ENCODE results near the gene FAM174B.

GRCh38 chr15:92638709-92639365 is 16.7 kb downstream of the FAM174B start:
- no peak for TF ChIP-seq EZH2 (IDR thresholded peaks at IDR 0.05; ENCODE audit: borderline replicate concordance, insufficient read depth, low read depth, low read length, poor library complexity, severe bottlenecking)
- TF ChIP-seq CTCF (IDR thresholded peaks at IDR 0.05): no peak
